ENCODE results near the gene ARHGEF38. TPM values are rescaled to one million over a fixed set of nuclear protein-coding genes. Genes with fewer than 3 reads are reported as not detected.
"Not testable (repeated sequence)": the region's sequence is repeated elsewhere in the genome, so short reads cannot be mapped to it uniquely, and the experiment has no call there.

Gene ARHGEF38

DNA sequence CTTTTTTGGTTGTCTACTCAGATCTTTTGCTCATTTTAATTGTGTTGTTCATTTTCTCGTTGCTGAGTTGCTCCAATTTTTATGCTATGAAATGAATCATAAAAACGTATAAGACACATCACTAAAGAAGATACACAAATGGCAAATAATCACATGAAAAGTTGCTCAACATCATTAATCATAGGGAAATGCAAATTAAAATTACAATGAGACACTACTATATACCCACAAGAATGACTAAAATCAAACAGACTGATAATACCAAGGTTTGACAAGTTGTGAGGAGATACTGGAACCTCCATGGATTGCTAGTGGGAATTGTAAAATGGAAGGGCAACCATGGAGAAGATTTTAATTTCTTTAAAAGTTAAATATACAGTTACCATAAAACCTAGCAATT is 173.2 kb downstream of the ARHGEF38 start:
- Histone ChIP-seq H3K4me1 (ENCODE audit: control insufficient read depth, insufficient read depth, low read length) (no peaks in the 10 kb centered on the region), H3K36me3 (ENCODE audit: insufficient read depth, low read length) (peaks cover 9% of the 10 kb centered on the region)

DNA sequence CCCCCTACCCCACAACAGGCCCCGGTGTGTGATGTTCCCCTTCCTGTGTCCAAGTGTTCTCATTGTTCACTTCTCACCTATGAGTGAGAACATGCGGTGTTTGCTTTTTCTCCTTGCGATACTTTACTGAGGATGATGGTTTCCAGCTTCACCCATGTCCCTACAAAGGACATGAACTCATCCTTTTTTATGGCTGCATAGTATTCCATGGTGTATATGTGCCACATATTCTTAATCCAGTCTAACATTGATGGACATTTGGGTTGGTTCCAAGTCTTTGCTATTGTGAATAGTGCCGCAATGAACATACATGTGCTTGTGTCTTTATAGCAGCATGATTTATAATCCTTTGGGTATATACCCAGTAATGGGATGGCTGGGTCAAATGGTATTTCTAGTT is 177.5 kb downstream of the ARHGEF38 start:
- H3K9me3 ChIP-seq (replicated peaks; ENCODE audit: low read length); H3K36me3 ChIP-seq (ENCODE audit: insufficient read depth, low read length); H3K4me2 ChIP-seq (ENCODE audit: low read length); H3K4me3 ChIP-seq (ENCODE audit: low read length); H3K9ac ChIP-seq (ENCODE audit: low read depth, low read length); H3K27me3 ChIP-seq (ENCODE audit: control insufficient read depth, insufficient read depth, low read length); H3K4me1 ChIP-seq (ENCODE audit: control insufficient read depth, insufficient read depth, low read length): not testable (repeated sequence)

More for the DNA sequence above, 173.2 kb downstream of the ARHGEF38 start:
- no peak overlapping the region for H3K9ac ChIP-seq (ENCODE audit: low read depth, low read length)
- H3K4me2 ChIP-seq (ENCODE audit: low read length): no peak overlapping the region
- H3K4me3 ChIP-seq (ENCODE audit: low read length): no peak overlapping the region
- no peaks in the 10 kb centered on the region for H3K9me3 ChIP-seq (replicated peaks; ENCODE audit: low read length)
- no peaks in the 10 kb centered on the region for H3K27me3 ChIP-seq (ENCODE audit: control insufficient read depth, insufficient read depth, low read length)

Small RNAs within 50 kb of the gene (small RNA-seq; reads per million reads assigned to genes)
- gene ATP5F1EP1: not detected
